ENCODE results near the gene PPP6R1. TPM values are rescaled to one million over a fixed set of nuclear protein-coding genes. Genes with fewer than 3 reads are reported as not detected.

PPP6R1 gene
- total and polyA plus RNA-seq, 2 of the 13 experiments (the other 11 are each of a cell fraction or from before 2014, with no cell fraction given), result 25.8 to 54.0 TPM

DNA sequence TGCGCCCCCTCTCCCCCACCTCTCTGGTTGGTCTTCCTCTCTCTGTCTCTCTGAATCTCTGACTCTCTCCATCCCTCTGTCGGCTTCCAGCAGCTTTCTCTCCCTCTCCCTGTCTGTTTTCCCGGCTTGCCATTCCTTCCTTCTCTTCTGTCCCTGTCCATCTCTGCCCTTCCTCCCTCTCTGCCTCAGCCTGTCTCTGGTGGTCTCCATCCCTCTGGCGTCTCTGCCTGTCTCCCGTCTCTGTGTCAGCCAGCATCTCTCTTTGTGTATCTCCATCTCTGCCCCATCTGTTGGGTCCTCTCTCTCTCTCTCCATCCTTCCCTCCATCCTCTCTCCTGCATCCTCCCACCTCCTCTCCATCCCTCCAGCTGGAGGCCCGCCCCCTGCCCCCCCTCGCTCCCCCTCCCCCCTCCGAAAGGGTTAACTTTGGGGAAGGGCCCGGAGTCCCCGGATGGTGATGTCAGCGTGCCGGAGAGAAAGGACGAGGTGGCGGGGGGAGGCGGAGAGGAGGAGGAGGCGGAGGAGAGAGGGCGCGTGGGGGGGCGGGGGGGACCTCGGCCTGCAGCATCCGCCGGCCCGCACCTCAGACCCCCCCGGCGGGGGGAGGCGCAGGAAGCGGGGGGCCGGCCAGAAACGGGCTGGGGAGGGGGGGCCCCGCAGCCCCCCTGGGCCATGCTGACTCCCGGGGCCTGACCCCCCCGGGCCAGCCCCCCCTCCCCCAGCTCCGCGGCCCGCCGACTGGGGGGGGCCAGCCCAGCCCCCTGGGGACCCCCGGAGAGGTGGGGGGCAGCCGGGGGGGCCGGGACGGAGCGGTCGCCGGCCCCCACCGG, 24.9 kb upstream of the PPP6R1 start, which contains the start of gene BRSK1:
Gene BRSK1 (plus strand): TSS at position 450 of the 830 bp plus-strand sequence. CDS start 446 bp downstream, outside the sequence.
- no peaks in the 10 kb centered on the region for H3K9me3 ChIP-seq (ENCODE audit: low read length)
- DNase-seq (ENCODE audit: low spot score) (no peak), FAIRE-seq (no peak), ATAC-seq (no peak)
- CTCF ChIA-PET (ENCODE audit: low intra/inter-chr PET ratio, low total read pairs), result no interaction called here
- no peaks in the 10 kb centered on the region for H4K20me1 ChIP-seq (ENCODE audit: insufficient read depth, low read length)
- BruUV-seq (replicated peaks), result no TSS peak
- H3K27ac ChIP-seq (ENCODE audit: extremely low read length, insufficient read depth, low read length), result no peak within 1 kb of the TSS
- intact Hi-C loops (cut with micrococcal nuclease; ENCODE audit: unreplicated experiment) (no loop called here), in situ Hi-C loops (cut with HindIII; ENCODE audit: extremely low pct_ligation_motif_present, low pct_unique_long_range_greater_than_20kb) (no loop called here)
- 11% methylated on average over 18 of the region's 44 CpGs for WGBS (ENCODE audit: low lambda C conversion rate)
- POLR2A ChIA-PET, result no interaction called here
- H2AFZ ChIP-seq (ENCODE audit: low read length), result no peak within 1 kb of the TSS
- H3K4me3 ChIP-seq (replicated peaks in 1 of 3; ENCODE audit: insufficient read depth in 1 of 3, low read depth in 2 of 3, low read length in 3 of 3), result no peak within 1 kb of the TSS
- TF ChIP-seq ZNF569 (CRISPR knock-in tag; IDR thresholded peaks at IDR 0.05; ENCODE audit: borderline replicate concordance) (no peak), ZNF652 (CRISPR knock-in tag; IDR thresholded peaks at IDR 0.05; ENCODE audit: borderline replicate concordance, low read depth) (peak; percentile 64)
- H3K9ac ChIP-seq (ENCODE audit: insufficient read depth, low read depth, low read length), result no peak within 1 kb of the TSS
- peaks cover 0 to 26% of the 10 kb centered on the region in 2 experiments; a peak in 4 of 5 replicates for H3K27me3 ChIP-seq (ENCODE audit: control insufficient read depth in 1 of 2, insufficient read depth in 2 of 2, low read length in 2 of 2)
- no peak within 1 kb of the TSS for H3K4me2 ChIP-seq (ENCODE audit: low read depth, low read length)
- peaks cover 6% of the 10 kb centered on the region for H3K79me2 ChIP-seq (ENCODE audit: insufficient read depth, low read length)
- H3K36me3 ChIP-seq (replicated peaks in 1 of 2; ENCODE audit: control insufficient read depth in 1 of 2, insufficient read depth in 2 of 2, low read length in 2 of 2), result no peaks in the 10 kb centered on the region
- H3K4me1 ChIP-seq (ENCODE audit: insufficient read depth, low read length), result peaks cover 44% of the 10 kb centered on the region

DNA sequence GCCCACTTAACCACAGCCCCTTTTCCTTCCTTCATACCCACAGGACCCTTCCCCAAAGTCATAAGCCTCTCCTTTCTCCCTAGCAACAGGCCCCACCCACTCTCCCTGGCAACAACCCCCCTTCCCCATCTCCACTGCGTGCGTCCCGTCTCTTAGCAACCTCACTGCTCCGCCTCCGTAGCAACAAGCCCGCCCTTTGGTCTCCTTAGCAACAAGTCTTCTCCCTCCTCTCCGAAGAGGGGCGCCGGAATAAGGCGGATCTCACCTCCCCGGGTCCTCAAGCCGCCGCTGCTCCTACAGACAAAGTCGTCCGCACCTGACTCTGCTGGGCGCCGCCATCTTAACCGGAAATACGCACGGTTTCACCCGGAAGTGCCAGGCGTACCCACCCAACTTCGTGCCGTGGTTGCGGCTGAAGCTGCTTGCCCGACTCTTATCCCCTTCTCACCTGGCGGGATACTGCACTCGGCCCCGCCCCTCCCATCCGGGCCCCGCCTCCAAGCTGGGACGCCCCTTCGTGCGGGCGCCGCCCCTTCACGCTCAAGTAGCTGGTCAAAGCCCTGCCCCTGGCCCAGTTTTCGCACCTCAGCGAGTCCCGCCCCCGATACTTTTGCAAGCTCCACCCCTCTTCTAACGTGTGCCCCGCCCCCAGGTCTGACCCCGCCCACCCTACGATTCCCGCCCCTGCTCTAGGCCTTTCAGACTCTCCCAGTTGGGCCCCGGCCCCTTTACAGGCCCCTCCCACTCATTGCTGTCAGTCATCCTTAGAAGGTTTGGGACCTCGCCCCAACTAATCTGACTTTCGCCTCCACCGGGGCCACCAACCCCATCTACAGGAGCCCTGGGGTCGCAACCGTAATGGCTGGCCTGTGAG, 21.2 kb upstream of the PPP6R1 start, which contains the start of gene HSPBP1:
Gene HSPBP1 (minus strand): TSS at position 341 of the 874 bp plus-strand sequence. CDS start 502 bp downstream, outside the sequence.
- H4K20me1 ChIP-seq (ENCODE audit: insufficient read depth, low read length), result no peaks in the 10 kb centered on the region
- H3K9ac ChIP-seq (ENCODE audit: insufficient read depth, low read depth, low read length), result peak within 1 kb of the TSS; percentile 77
- no peaks in the 10 kb centered on the region for H3K9me3 ChIP-seq (ENCODE audit: low read length)
- peak; percentile 92 for DNase-seq (ENCODE audit: low spot score)
- BruUV-seq (replicated peaks), result no TSS peak
- peaks cover 24% of the 10 kb centered on the region for H3K4me1 ChIP-seq (ENCODE audit: insufficient read depth, low read length)
- intact Hi-C loops (cut with micrococcal nuclease; ENCODE audit: unreplicated experiment) (no loop called here), in situ Hi-C loops (cut with HindIII; ENCODE audit: extremely low pct_ligation_motif_present, low pct_unique_long_range_greater_than_20kb) (no loop called here)
- peaks cover 0 to 9% of the 10 kb centered on the region in 2 experiments; a peak in 3 of 5 replicates for H3K27me3 ChIP-seq (ENCODE audit: control insufficient read depth in 1 of 2, insufficient read depth in 2 of 2, low read length in 2 of 2)
- CTCF ChIA-PET (ENCODE audit: low intra/inter-chr PET ratio, low total read pairs), result no interaction called here
- under 1% methylated on average over 29 of the region's 52 CpGs for WGBS (ENCODE audit: low lambda C conversion rate)
- peak; percentile 90 for ATAC-seq
- H3K79me2 ChIP-seq (ENCODE audit: insufficient read depth, low read length), result peaks cover 6% of the 10 kb centered on the region
- peaks cover 5 to 22% of the 10 kb centered on the region in 2 experiments; a peak in 3 of 5 replicates for H3K36me3 ChIP-seq (replicated peaks in 1 of 2; ENCODE audit: control insufficient read depth in 1 of 2, insufficient read depth in 2 of 2, low read length in 2 of 2)
- peak within 1 kb of the TSS; percentile 93 for H3K4me2 ChIP-seq (ENCODE audit: low read depth, low read length)
- H3K4me3 ChIP-seq (replicated peaks in 1 of 3; ENCODE audit: insufficient read depth in 1 of 3, low read depth in 2 of 3, low read length in 3 of 3), result peak within 1 kb of the TSS; percentile 86 to 97 (median 93)
- no peak within 1 kb of the TSS for H2AFZ ChIP-seq (ENCODE audit: low read length)
- peak within 1 kb of the TSS; percentile 68 for H3K27ac ChIP-seq (ENCODE audit: extremely low read length, insufficient read depth, low read length)
- POLR2A ChIA-PET, result interaction anchor here (0.8 to 5.1 kb wide), 17 partner anchors 17 to 374 kb away, joined by 3 to 58 read pairs (median 5); partner anchors contain the start of genes FIZ1, ISOC2, KMT5C and PPP6R1
- FAIRE-seq, result peak; percentile 84
- TF ChIP-seq AGO1 (IDR thresholded peaks at IDR 0.05; ENCODE audit: low read depth, low read length, poor library complexity, severe bottlenecking), result no peak
- TF ChIP-seq CAMTA2 (CRISPR knock-in tag; IDR thresholded peaks at IDR 0.05; ENCODE audit: borderline replicate concordance), result 0 out of 2 replicates have a peak, but pooled peaks have one; percentile 47
- TF ChIP-seq ZNF383 (CRISPR knock-in tag; IDR thresholded peaks at IDR 0.05; ENCODE audit: borderline replicate concordance), result no peak
- TF ChIP-seq FOXM1 (CRISPR knock-in tag; IDR thresholded peaks at IDR 0.05), result no peak
- no peak for TF ChIP-seq KDM1A (CRISPR knock-in tag; IDR thresholded peaks at IDR 0.05)
- peak; percentile 33; the same call in 1 of the 2 replicates for TF ChIP-seq NFYB (CRISPR knock-in tag; IDR thresholded peaks at IDR 0.05)
- no peak for TF ChIP-seq ZKSCAN5 (CRISPR knock-in tag; IDR thresholded peaks at IDR 0.05)
- TF ChIP-seq ZNF7 (CRISPR knock-in tag; IDR thresholded peaks at IDR 0.05), result no peak
- no peak for TF ChIP-seq ATF5 (CRISPR knock-in tag; IDR thresholded peaks at IDR 0.05; ENCODE audit: low read depth)
- TF ChIP-seq BRD4 (CRISPR knock-in tag; IDR thresholded peaks at IDR 0.05), result no peak
- no peak for TF ChIP-seq CEBPG (CRISPR knock-in tag; IDR thresholded peaks at IDR 0.05)
- no peak for TF ChIP-seq ZNF839 (CRISPR knock-in tag; IDR thresholded peaks at IDR 0.05; ENCODE audit: borderline replicate concordance)
